Gastroesophageal sphincter (tissue), 4 donors: ENCODE data around the gene LPAR3. TPM values are rescaled to one million over a fixed set of nuclear protein-coding genes. Genes with fewer than 3 reads are reported as not detected.

Experiments
- ATAC-seq: fragments of 150-250 bp; one replicate; pipeline ENCODE4 v1.9.1; 2016; ENCODE audit warnings: mild to moderate bottlenecking, moderate library complexity
- H3K27ac ChIP-seq, 4 donors: fragments of 200-600 bp; sonication (generic) in 3 of 4; 1 replicate in 3 of 4; 2 replicates in 1 of 4; pipeline ENCODE4 v1.5.1; 2016 to 2019
- H3K27me3 ChIP-seq: fragments of 200-600 bp; sonication (generic); one replicate; pipeline ENCODE4 v1.5.1; 2019
- H3K36me3 ChIP-seq, 2 donors: fragments of 200-600 bp; sonication (generic); one replicate each; pipeline ENCODE4 v1.5.1; 2019; ENCODE audit warnings: control low read depth in 1 of 2
- H3K4me1 ChIP-seq, 3 donors: fragments of 200-600 bp; sonication (generic); 1 replicate in 2 of 3; 2 replicates in 1 of 3; pipeline ENCODE4 v1.5.1; 2016 to 2019; ENCODE audit warnings: control low read depth in 2 of 3
- H3K4me3 ChIP-seq, 2 donors: fragments of 200-600 bp; sonication (generic); one replicate each; pipeline ENCODE4 v1.5.1; 2019; ENCODE audit warnings: mild to moderate bottlenecking in 1 of 2, moderate library complexity in 1 of 2
- H3K9me3 ChIP-seq, 3 donors: fragments of 200-600 bp; sonication (generic); one replicate each; pipeline ENCODE4 v1.5.1; 2017 to 2019; ENCODE audit warnings: control low read depth in 2 of 3
- EP300 ChIP-seq: sonication (generic); formaldehyde crosslinking; IDR thresholded peaks from one replicate; pipeline ENCODE4 v1.6.1; 2017; ENCODE audit warnings: antibody characterized with exemption, mild to moderate bottlenecking
- POLR2A ChIP-seq, 2 donors: fragments of 450-650 bp; IDR thresholded peaks; one replicate each; pipeline ENCODE4 v1.6.1; 2017; ENCODE audit warnings: antibody characterized with exemption in 2 of 2, mild to moderate bottlenecking in 2 of 2, moderate library complexity in 1 of 2
- POLR2AphosphoS5 ChIP-seq: sonication (generic); formaldehyde crosslinking; IDR thresholded peaks from one replicate; pipeline ENCODE4 v1.6.1; 2017; ENCODE audit warnings: antibody characterized with exemption
- WGBS, 2 donors: methylation state at CpG; one replicate each; pipeline ENCODE4 v1.1.5; 2018; ENCODE audit warnings: low coverage in 1 of 2; 5-methylcytosine and 5-hydroxymethylcytosine counted together
- total RNA-seq, 4 donors: library from RNA; depleted of rRNA; stranded (reverse); fragments of >200 nt; gene quantifications; one replicate each; pipeline ENCODE4 v1.1.0, GENCODE V29; 2016
- TF ChIP-seq, protein P1 (sequence below), 4 experiments: fragments of 200-600 bp in 2 of 4; fragments of 450-650 bp in 2 of 4; sonication (generic) in 1 of 4; IDR thresholded peaks; one replicate each; pipeline ENCODE4 v1.5.1; 2017 to 2019; ENCODE audit warnings: antibody characterized with exemption in 4 of 4, mild to moderate bottlenecking in 2 of 4, moderate library complexity in 2 of 4

LPAR3 gene
- total RNA-seq, 4 donors from 2014 or later = 0.13 to 3.3 (median 0.23) TPM; not detected in 1

DNA sequence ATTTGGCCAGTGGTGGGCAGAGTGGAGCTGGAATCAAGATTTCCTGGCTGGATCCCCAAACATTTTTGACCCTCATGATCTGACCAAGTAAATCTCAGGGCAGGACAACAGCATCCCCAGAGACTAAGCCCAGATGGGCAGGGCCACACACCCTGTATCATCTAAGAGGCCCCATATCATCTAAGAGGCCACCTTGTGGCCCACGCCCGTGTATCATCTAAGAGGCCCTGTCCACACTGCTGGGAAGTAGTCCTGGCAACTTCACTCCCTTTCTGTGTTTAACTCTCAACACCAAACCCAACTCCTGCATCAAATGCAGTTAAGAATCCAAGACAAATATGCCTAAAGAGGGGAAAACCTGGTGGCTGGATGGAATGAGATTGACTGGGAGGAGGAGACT, 121.1 kb downstream of the LPAR3 start:
- Histone ChIP-seq H3K36me3 (no peaks in the 10 kb centered on the region), H3K4me1 (no peaks in the 10 kb centered on the region), H3K9me3 (no peaks in the 10 kb centered on the region), H3K27me3 (no peaks in the 10 kb centered on the region), H3K27ac (no peak overlapping the region), H3K4me3 (no peak overlapping the region)
- ATAC-seq = no peak
- no CpG with 5 or more reads among the region's 2 CpGs for WGBS, 2 donors
- no peak for TF ChIP-seq POLR2A (IDR thresholded peaks at IDR 0.05)
- TF ChIP-seq, protein P1, sequence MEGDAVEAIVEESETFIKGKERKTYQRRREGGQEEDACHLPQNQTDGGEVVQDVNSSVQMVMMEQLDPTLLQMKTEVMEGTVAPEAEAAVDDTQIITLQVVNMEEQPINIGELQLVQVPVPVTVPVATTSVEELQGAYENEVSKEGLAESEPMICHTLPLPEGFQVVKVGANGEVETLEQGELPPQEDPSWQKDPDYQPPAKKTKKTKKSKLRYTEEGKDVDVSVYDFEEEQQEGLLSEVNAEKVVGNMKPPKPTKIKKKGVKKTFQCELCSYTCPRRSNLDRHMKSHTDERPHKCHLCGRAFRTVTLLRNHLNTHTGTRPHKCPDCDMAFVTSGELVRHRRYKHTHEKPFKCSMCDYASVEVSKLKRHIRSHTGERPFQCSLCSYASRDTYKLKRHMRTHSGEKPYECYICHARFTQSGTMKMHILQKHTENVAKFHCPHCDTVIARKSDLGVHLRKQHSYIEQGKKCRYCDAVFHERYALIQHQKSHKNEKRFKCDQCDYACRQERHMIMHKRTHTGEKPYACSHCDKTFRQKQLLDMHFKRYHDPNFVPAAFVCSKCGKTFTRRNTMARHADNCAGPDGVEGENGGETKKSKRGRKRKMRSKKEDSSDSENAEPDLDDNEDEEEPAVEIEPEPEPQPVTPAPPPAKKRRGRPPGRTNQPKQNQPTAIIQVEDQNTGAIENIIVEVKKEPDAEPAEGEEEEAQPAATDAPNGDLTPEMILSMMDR (IDR thresholded peaks at IDR 0.05) = no peak
- TF ChIP-seq EP300 = no peak
- no peak for TF ChIP-seq POLR2AphosphoS5

DNA sequence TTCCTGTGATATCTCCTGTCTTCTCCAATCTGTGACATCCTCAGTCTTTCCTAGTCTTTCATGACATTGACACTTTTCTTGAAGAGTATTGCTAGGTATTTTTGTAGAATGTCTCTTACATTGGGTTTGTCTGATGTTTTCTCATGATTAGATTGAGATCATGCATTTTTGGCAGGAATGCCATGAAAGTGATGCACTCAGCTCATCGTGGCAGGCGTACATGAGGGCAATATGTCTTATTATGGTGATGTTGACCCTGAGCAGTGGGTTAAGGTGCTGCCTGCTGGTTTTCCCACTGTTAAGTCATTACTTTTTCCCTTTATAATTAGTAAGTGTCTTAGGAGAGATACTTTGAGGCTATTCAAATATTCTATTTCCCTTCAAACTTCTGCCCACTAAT, 122.5 kb downstream of the LPAR3 start:
- no peak overlapping the region for H3K4me3 ChIP-seq
- H3K4me1 ChIP-seq = no peaks in the 10 kb centered on the region
- TF ChIP-seq POLR2AphosphoS5 (no peak), EP300 (no peak), POLR2A (IDR thresholded peaks at IDR 0.05) (no peak)
- TF ChIP-seq, protein P1 (IDR thresholded peaks at IDR 0.05) = no peak
- H3K9me3 ChIP-seq = no peaks in the 10 kb centered on the region
- ATAC-seq = no peak
- H3K27ac ChIP-seq = no peak overlapping the region
- 75% methylated on average over 2 of the region's 2 CpGs; no CpG with 5 or more reads in 1 of the 2 donors for WGBS, 2 donors
- peaks cover 8% of the 10 kb centered on the region for H3K27me3 ChIP-seq
- H3K36me3 ChIP-seq = no peaks in the 10 kb centered on the region

DNA sequence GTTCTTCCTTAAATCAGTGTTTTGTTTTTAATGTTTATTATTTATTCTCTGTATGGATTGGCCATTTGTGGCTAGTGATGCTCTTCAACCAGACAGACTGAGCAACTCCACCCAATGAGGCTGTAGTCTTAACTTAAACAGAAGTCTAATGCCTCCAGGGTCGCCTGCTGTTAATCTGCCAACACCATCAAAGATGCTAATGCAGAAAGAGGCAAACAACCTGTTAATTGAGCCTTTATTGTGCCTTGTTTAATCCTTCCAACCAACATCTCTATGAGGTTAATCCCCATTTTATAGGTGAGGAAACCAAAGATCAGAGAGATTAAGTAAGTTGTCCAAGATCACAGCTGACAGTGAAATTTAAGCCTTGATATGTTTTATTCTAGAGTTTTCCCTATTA, 123.4 kb downstream of the LPAR3 start:
- no peak for ATAC-seq
- TF ChIP-seq, protein P1 (IDR thresholded peaks at IDR 0.05) = no peak
- TF ChIP-seq POLR2A (IDR thresholded peaks at IDR 0.05) (no peak), POLR2AphosphoS5 (no peak), EP300 (no peak)
- WGBS, 2 donors = 80 to 86% methylated on average over 1 of the region's 1 CpG
- H3K4me1 ChIP-seq = no peaks in the 10 kb centered on the region
- no peak overlapping the region for H3K4me3 ChIP-seq
- no peak overlapping the region for H3K27ac ChIP-seq
- no peaks in the 10 kb centered on the region for H3K36me3 ChIP-seq
- peaks cover 16% of the 10 kb centered on the region for H3K27me3 ChIP-seq
- H3K9me3 ChIP-seq = no peaks in the 10 kb centered on the region

DNA sequence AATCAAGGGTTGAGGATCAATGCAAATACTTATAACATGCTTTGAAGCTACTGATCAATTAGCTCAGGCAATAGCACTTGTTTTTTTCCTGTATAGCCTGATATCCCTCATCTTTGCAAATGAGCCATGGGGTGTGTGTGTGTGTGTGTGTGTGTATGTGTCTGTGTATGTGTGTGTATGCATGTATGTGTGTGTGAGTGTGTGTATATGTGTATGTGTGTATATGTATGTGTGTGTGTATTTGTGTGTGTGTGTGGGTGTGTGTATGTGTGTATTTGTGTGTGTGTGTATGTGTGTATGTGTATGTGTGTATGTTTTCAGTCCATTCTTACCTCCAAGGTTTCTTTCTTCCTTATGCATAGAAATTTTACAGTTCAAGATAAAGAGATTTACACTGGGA, 124.4 kb downstream of the LPAR3 start:
- no peak for ATAC-seq
- H3K4me3 ChIP-seq = no peak overlapping the region
- TF ChIP-seq POLR2A (IDR thresholded peaks at IDR 0.05) = no peak
- no peak for TF ChIP-seq POLR2AphosphoS5
- TF ChIP-seq EP300 = no peak
- TF ChIP-seq, protein P1 (IDR thresholded peaks at IDR 0.05) = no peak

DNA sequence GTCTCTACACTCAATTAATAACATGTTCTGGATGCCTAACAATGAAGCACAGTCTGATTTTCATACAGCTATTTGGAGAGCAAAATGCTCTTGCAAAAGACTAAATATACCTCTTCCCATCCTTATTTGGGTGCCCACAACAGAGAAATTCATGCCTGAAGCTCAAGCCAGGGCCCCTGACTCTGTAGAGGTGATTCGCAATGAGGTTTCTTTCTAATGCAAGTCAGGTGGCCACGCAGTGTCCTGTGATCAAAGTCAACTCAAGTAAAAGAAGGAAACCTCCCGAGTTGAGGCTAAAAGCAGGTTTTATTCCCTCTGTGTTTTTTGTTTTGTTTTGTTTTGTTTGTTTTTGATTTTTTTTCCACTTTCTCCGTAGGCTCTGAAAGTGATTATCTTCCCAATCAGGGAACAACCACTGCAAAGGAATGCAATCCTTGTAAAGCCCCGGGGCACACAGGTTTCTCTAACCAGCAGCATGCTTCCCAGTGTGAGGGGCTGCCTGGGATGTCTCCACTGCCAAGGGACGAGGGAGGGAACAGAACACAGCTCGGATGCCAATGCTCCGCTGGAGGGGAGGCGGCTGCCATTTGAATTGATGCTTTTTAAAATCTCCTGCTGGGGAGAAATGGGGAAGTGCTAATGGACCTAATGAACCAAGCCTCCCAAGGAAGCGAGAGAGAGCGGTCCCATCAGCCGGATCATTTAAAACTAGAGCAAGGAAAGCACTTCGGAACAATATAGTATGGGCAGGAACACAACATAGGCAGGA, 128.9 kb downstream of the LPAR3 start:
- no peak for ATAC-seq
- Histone ChIP-seq H3K4me1 (peaks cover 0 to 8% (median 0%) of the 10 kb centered on the region in 3 donors), H3K27me3 (peaks cover 21% of the 10 kb centered on the region), H3K27ac (no peak overlapping the region), H3K4me3 (no peak overlapping the region), H3K9me3 (no peaks in the 10 kb centered on the region), H3K36me3 (no peaks in the 10 kb centered on the region)
- TF ChIP-seq, protein P1 (IDR thresholded peaks at IDR 0.05) = no peak
- TF ChIP-seq POLR2A (IDR thresholded peaks at IDR 0.05) = no peak
- no peak for TF ChIP-seq EP300
- TF ChIP-seq POLR2AphosphoS5 = no peak
- WGBS, 2 donors = 66% methylated on average over 4 to 10 of the region's 13 CpGs

More for the DNA sequence above, 124.4 kb downstream of the LPAR3 start:
- no peak overlapping the region for H3K27ac ChIP-seq
- H3K36me3 ChIP-seq = no peaks in the 10 kb centered on the region
- H3K4me1 ChIP-seq = no peaks in the 10 kb centered on the region
- H3K9me3 ChIP-seq = no peaks in the 10 kb centered on the region
- peaks cover 21% of the 10 kb centered on the region for H3K27me3 ChIP-seq
